ENCODE measurements around the gene HABP4.

Gene HABP4

GRCh38 chr9:96478829-96479371 lies 28.9 kb downstream of the HABP4 start:
- no peak for DNase-seq

DNA sequence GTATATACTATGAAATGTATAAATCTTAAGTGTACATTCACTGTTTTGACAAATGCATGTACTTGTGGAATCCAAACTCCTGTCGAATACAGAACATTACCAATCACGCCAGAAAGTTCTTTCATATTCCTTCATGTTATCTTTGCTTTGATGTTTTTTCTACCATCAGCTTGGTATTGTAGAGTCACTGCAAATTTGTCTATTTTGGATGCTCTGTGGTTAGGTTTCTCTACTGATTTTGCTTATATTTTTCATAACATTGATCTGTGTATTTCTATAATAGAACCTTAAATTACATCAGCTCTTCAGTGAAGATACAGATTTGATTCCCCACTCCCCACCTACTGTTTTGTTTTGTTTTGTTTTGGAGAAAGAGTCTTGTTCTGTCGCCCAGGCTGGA lies 30.8 kb downstream of the HABP4 start:
- DNase-seq = no peak

GRCh38 chr9:96482476-96482875 lies 32.5 kb downstream of the HABP4 start:
- DNase-seq = no peak

- DNase-seq = no peak
Observed at GRCh38 chr9:96483197-96483596, 33.2 kb downstream of the HABP4 start.

DNA sequence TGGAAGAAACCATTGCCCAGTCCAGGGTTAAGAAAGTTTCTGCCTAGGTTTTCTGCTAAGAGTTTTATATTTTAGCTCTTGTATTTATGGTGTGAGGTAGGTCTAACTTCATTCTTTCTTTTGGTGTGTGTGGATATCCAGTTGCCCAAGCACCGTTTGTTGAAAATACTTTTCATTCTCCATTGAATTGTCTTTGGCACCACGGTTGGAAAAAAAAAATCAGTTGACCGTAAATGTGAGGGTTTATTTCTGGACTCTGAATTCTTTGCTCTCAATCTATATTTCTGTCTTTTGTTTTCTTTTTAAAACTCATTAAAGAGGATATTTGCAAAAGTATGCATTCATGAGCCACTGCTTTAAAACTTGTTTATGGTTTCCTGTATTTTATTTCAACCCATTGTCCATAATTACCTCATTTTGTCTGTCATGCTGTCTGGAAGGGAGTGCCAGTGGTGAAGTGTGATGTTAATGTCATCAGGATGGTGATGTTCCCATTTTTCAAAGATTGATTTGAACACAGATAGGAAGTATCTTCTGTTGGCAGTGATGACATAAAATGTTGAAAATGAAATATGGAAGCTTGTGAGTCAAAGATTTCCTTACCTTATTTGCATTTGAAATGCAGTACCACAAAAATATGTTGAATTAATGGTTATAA lies 33.9 kb downstream of the HABP4 start:
- DNase-seq = no peak

DNA sequence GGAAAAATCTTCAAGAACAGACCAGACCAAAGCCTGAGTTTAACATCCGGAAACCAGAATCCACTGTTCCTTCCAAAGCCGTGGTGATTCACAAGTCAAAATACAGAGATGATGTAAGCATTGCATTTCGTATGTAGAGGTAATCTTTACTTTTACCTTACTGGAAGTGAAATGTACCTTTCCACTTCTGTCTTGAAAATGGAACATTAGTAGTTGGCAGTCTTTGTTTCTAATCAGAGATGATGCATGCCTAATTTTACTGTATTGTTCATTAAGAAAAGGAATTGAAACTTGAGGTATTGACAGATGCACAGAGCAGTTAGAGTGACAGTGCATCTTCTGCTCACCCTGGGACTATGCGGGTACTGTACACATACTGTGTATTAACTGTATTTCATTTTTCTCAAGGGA lies 34.6 kb downstream of the HABP4 start:
- no peak for DNase-seq

DNA sequence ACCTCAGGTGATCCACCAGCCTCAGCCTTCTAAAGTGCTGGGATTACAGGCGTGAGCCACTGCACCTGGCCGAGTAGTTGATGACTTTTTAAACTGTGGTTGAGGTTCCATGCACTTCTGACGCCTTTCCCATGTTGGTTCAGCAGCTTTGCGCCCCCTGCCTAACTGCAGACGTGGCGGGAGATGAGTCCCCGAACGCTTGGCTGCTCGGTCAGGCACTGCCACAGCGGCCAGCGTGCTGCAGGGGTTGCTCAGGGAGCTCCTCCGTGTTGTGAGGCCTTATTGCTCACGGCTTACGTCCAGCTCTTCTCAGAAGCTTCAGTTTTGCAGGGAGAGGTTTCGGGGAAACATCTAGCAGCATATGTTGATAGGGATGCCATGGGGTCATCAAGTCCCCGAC lies 35.3 kb downstream of the HABP4 start:
- DNase-seq = no peak

- DNase-seq = no peak
Observed at GRCh38 chr9:96486386-96487028, 36.5 kb downstream of the HABP4 start.

- DNase-seq = no peak
Observed at GRCh38 chr9:96487029-96487396, 37.0 kb downstream of the HABP4 start.

DNA sequence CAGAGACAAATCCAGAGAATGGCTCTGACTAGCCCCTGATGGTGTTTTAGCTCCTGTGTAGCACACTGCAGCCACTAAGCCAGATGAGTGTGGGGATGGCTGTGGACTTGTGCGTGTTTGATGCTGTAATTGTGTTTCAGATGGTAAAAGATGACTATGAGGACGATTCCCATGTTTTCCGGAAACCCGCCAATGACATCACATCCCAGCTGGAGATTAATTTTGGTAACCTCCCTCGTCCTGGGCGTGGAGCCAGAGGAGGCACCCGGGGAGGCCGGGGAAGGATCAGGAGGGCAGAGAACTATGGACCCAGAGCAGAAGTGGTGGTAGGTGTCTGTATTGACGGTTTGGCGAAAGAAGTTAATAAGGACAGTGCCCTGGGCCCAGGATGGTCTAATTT lies 38.0 kb downstream of the HABP4 start:
- no peak for DNase-seq

GRCh38 chr9:96489482-96489979 lies 39.6 kb downstream of the HABP4 start:
- DNase-seq = no peak

DNA sequence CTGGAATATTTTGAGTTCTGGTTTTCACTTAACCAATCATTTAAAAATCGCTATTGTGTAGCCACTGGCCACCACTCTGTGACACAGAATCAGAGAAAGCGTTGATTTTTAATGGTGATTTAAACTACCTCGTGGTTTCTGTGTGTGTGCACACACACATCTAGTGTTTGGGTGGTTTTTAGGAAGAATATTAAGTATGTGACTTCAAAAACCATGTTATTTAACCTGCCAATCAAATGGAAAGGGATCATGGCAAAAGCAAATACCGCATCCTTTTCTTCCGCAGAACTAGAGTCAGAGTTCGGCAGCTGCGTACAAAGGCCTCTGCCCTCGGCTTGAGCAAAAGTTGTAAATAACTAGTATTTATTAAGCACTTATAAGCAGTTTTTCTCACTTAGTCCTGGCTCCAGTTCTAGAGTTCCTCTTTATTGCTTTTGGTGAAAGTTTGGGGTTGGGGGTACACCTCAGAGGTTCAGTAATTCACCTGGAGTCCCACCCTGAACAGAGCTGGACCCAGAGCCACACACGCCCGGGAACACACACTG lies 40.6 kb downstream of the HABP4 start:
- DNase-seq = no peak

- DNase-seq = no peak
Observed at GRCh38 chr9:96491079-96491879, 41.3 kb downstream of the HABP4 start.

DNA sequence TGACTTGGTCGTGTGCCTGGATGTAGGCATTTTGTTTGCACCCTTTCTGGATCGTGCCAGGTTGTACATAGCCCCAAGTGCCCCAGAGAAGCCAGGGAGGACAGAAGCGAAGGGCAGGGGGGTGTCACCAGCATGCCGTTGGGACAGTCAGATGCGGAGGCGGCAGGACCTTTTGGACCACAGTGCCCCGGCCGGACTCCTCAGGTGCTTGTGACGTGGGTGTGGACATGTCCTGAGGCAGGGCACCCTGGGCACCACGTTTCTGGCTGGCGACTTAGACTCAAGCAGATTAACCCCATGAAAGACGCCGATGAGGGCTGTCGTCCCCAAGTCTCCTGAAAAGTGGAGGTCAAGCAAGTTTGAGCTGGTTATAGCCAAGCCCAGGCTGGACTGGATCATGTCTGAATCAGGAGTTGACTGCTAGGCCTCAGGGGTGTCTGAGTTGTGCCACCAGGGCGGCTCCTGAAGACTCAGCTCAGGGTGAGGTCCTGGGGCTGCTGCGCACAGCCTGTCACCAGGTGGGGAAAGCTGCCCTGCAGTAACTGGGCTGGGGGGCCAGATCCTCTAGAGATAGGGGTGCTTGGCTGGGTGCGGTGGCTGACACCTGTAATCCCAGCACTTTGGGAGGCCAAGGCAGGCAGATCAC lies 42.0 kb downstream of the HABP4 start:
- no peak for DNase-seq

DNA sequence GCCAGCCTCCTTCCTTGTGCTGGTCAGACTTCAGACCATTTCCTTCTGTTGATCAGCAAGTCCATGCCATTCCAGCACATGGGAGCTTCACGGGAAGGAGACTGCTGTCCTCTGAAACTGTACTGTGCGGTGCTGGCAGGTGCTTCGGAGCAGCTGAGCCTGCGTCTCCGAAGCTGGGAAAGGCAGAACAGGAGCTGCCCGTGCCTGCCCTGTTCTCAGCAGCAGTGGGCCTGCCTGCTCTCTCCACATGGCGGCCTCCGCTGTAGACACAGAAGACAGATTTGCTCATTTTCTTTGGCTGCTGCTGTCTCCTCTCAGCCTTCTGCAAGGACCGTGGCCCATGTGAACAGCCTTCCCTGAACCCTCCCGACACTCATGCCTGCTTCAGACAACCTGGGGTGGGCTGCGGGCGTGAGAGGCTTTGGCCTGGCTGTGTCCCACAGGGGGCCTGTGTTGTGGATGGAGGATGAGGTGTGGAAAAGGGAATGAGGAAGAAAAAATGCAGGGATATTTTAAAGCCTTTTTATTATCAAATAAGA lies 43.1 kb downstream of the HABP4 start:
- DNase-seq = no peak

- no peak for DNase-seq
Observed at GRCh38 chr9:96493757-96494156, 43.8 kb downstream of the HABP4 start.

DNA sequence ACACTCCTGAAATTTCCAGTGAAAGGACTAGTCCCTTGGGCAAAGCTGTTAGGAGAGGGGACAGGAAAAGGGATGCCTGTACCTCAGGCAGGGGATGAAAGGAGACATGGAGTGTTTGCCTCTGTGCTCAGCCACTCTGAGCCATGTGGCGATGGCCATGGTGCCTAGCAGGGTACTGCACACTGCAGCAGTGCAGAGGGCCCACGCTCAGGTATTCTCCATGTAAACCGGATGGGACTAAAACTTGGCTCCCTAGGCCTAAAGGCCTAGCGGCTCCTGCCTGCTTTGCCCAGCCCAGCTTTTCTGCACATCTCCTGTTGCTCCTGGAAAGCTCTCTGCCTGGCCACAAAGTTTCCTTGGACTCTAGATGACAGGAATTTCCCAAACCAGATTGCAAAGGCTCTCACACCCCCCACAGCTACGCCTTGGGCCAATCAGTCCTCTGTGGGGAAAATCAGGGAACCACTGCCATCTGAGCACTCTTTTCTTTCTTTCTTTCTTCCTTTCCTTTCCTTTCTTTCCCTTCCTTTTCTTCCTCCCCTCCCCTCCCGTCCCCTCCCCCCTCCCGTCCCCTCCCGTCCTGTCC lies 44.3 kb downstream of the HABP4 start:
- no peak for DNase-seq

DNA sequence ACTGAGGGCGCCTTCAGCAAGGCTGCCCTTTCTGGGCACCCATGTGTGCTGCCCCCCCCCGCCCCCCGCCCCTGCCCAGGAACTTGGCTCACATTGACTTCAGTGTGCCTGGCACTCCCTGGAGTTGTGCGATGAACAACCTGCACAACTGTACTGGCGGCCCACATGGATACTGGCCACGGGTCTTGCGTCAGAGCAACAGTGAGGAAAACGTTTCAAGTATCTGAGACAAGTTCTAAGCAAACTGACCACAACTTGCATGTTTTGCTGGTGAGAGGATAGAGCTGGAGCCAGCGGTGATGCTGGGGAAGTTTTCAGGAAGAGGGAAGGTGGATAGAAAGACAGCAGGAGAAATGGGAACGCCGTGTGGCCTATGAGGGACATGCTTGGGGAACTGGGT lies 45.4 kb downstream of the HABP4 start:
- DNase-seq = no peak

DNA sequence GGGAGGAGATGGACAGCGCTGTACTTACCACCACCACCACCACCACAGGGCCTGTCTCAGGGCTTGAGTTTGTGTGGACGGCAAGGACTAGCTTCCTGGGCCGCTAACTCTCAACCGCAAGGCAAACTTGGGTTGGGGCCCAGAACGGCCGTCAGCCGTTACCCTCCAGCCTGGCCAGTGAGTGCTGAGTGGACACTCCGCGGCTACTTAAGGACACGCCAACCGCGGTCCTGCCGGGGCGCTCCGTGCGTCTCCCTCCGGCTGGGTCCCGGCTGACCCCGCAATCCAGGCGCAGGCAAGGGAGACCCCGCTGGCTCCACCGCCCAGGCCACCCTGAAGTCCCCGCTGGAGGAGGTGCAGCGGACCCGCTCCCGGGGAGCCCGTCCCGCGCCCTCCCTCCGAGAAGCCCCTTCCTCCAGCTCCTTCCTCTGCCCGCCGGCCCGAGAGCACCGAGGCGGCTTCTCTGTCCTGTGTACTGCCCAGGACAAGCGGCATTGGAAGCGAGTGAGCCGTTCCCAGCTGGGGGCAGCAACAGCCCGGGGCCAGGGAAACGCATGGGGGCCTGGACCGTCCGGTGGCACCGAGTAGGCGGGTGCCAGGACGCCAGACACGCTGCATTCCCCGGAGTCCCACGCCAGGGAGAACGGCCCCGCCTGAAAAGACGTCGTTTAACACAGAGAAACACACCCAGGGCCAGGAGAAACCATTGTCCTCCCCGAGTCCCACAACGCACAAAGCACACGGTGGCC lies 46.6 kb downstream of the HABP4 start:
- no peak for DNase-seq

- no peak for DNase-seq
Observed at GRCh38 chr9:96497117-96497399, 47.1 kb downstream of the HABP4 start.

GRCh38 chr9:96498796-96499195 lies 48.8 kb downstream of the HABP4 start:
- no peak for DNase-seq

- no peak for DNase-seq
Observed at GRCh38 chr9:96499257-96499656, 49.3 kb downstream of the HABP4 start.
